Calu3 (cell line): Measurements from ENCODE around the gene PPP2R2C. TPM values are rescaled to one million over a fixed set of nuclear protein-coding genes. Genes with fewer than 3 reads are reported as not detected.

ENCODE experiments used
- BruUV-seq: library from RNA; stranded (reverse); fragments of 400-500 nt; replicated peaks from 2 replicates; lab custom pipeline; 2021; lab: Mats Ljungman, UMichigan
- CTCF ChIA-PET: fragments of 300-600 bp; sonication (Branson Sonifier 250); formaldehyde crosslinking; loops from one replicate; lab custom pipeline; 2022; ENCODE audit warnings: antibody characterized with exemption; lab: Charles Lee
- DNase-seq: peaks from one replicate; pipeline ENCODE4 v3.0.0; 2022
- H3K27ac Mint-ChIP-seq: one replicate; pipeline ENCODE4 v1.8.0; 2022; ENCODE audit warnings: mixed read lengths; ENCODE audit not compliant: unreplicated experiment
- H3K27me3 Mint-ChIP-seq: one replicate; pipeline ENCODE4 v1.8.0; 2022; ENCODE audit warnings: mixed read lengths; ENCODE audit not compliant: unreplicated experiment
- H3K36me3 Mint-ChIP-seq: one replicate; pipeline ENCODE4 v1.8.0; 2022; ENCODE audit warnings: mild to moderate bottlenecking, moderate library complexity, mixed read lengths; ENCODE audit not compliant: insufficient read depth, unreplicated experiment
- H3K4me1 Mint-ChIP-seq: one replicate; pipeline ENCODE4 v1.8.0; 2022; ENCODE audit warnings: mild to moderate bottlenecking, low read depth, mixed read lengths; ENCODE audit not compliant: unreplicated experiment
- H3K4me3 Mint-ChIP-seq: one replicate; pipeline ENCODE4 v1.8.0; 2022; ENCODE audit warnings: mild to moderate bottlenecking, low read depth, moderate library complexity, mixed read lengths; ENCODE audit not compliant: unreplicated experiment
- H3K9me3 Mint-ChIP-seq: one replicate; pipeline ENCODE4 v1.8.0; 2022; ENCODE audit warnings: low read depth, mixed read lengths; ENCODE audit not compliant: unreplicated experiment
- intact Hi-C: fragments of 100-400 bp; cut with micrococcal nuclease; formaldehyde crosslinking; loops from one replicate; pipeline ENCODE4 v1.10.0; 2022; ENCODE audit not compliant: unreplicated experiment
- total RNA-seq: library from RNA; stranded (reverse); gene quantifications from 2 replicates; pipeline ENCODE4 v1.2.3, GENCODE V29; 2022
- TF ChIP-seq, protein P1 (sequence below): fragments of 200-600 bp; IDR thresholded peaks from one replicate; pipeline ENCODE4 v1.8.0; 2022; ENCODE audit warnings: antibody characterized with exemption; ENCODE audit not compliant: unreplicated experiment

The PPP2R2C gene
- total RNA-seq, 1 experiment from 2014 or later: 9.4 TPM

DNA sequence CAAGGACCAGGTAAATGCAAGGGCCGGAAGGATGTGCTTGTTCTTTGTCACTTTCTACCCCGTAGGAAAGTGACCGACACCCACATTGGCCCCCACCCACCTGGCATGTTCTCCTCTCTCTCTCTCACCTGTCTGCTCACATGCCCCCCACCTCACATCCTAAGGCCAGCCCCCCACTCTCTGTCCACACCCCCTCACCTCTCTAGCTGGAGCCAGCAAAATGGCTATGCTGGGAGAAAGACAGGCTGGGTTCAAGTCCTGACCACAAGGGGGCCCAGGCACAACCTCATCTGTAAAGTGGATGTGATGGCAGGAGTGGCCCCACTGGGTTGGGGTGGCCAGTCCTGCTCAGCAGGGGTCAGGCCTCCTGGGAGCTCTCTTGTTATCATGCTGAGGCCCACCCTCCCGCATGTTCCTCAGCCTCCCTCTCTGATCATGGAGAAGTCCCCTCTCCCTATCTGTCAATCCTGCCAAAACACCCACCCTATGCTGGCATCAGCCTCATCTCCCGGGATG, 1.7 kb upstream of the PPP2R2C start:
- H3K36me3 Mint-ChIP-seq: peaks cover 7% of the 10 kb centered on the region

DNA sequence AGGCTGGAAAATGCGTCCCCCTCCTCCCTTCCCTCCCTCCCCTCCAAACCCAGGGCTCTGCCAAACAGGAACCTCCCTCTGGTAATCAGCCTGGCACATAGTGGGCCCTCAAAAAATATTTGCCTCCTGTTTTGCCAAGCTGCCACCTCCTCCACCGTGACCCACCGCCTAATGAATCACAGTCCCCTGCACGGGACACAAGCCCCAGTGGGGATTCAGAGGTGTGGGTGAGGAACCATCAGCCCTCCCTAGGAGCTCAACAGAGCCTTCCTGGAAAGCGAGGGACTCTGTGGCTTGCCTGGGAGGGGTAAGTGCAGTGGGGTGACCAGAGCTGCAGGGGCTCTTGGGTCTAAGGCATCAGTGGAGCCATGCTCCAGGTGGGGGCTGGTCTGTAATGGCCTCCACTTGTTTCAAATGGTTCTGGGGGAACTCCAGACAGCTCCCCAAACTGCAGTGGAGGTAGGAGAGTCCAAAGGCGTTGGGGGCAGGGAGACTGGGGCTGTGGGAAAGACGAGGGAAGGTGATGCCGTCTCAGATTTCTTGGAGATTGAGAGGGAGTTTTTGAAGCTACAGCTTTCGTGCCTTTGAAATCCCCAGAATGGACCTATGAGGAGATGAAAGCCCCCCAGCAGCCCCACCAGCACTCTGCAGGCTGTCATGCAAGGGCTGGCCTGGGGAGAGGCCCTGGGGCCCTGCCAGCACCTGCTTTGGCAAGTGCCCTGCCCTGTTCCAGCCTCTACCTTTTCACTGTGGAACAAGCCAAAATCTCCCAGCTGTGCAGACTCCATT, 1.0 kb upstream of the PPP2R2C start:
- Mint-ChIP-seq H3K36me3 (peaks cover 10% of the 10 kb centered on the region), H3K4me3 (peak overlapping the region; percentile 43), H3K9me3 (no peaks in the 10 kb centered on the region), H3K27ac (no peak overlapping the region), H3K27me3 (peaks cover 40% of the 10 kb centered on the region), H3K4me1 (peaks cover 8% of the 10 kb centered on the region)
- TF ChIP-seq, protein P1, sequence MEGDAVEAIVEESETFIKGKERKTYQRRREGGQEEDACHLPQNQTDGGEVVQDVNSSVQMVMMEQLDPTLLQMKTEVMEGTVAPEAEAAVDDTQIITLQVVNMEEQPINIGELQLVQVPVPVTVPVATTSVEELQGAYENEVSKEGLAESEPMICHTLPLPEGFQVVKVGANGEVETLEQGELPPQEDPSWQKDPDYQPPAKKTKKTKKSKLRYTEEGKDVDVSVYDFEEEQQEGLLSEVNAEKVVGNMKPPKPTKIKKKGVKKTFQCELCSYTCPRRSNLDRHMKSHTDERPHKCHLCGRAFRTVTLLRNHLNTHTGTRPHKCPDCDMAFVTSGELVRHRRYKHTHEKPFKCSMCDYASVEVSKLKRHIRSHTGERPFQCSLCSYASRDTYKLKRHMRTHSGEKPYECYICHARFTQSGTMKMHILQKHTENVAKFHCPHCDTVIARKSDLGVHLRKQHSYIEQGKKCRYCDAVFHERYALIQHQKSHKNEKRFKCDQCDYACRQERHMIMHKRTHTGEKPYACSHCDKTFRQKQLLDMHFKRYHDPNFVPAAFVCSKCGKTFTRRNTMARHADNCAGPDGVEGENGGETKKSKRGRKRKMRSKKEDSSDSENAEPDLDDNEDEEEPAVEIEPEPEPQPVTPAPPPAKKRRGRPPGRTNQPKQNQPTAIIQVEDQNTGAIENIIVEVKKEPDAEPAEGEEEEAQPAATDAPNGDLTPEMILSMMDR: no peak
- BruUV-seq: no TSS peak
- DNase-seq: no peak
- intact Hi-C loops: no loop called here
- CTCF ChIA-PET: interaction anchor here (0.7 to 1.3 kb wide), 2 partner anchors 8 to 21 kb away, joined by 3 read pairs; no protein-coding TSS in a partner anchor

More for the DNA sequence above, 1.7 kb upstream of the PPP2R2C start:
- CTCF ChIA-PET: interaction anchor here (1.3 kb wide), 1 partner anchor 9 kb away, joined by 3 read pairs; no protein-coding TSS in a partner anchor
- no peaks in the 10 kb centered on the region for H3K9me3 Mint-ChIP-seq
- H3K27me3 Mint-ChIP-seq: peaks cover 35% of the 10 kb centered on the region
- intact Hi-C loops: no loop called here
- DNase-seq: peak; percentile 34
- H3K4me3 Mint-ChIP-seq: no peak overlapping the region
- H3K27ac Mint-ChIP-seq: no peak overlapping the region
- H3K4me1 Mint-ChIP-seq: peaks cover 8% of the 10 kb centered on the region
- BruUV-seq: no TSS peak
- TF ChIP-seq, protein P1: peak; percentile 34

DNA sequence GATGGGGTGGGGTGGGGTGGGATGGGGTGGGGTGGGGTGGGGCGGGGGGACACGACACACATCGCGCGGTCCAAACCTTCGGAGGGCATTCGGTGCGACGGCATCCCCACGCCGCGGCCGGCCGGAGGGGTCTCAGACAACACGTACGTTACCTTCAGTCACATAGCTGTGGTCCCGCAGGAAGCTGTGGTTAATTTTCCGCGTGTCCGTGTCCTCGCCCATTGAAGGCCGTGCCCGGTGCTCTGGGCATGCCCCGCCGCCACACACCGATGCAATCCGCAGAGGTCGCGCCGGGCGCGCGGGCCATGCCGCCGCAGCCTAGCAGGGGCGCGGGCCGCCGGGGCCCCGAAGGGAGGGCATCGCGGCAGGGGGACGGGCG, 417 bp downstream of the PPP2R2C start:
- no TSS peak for BruUV-seq
- peaks cover 10% of the 10 kb centered on the region for H3K36me3 Mint-ChIP-seq
- H3K27ac Mint-ChIP-seq: no peak overlapping the region
- TF ChIP-seq, protein P1: no peak
- H3K4me3 Mint-ChIP-seq: peak overlapping the region; percentile 63
- DNase-seq: no peak
- H3K4me1 Mint-ChIP-seq: no peaks in the 10 kb centered on the region
- H3K9me3 Mint-ChIP-seq: no peaks in the 10 kb centered on the region
- CTCF ChIA-PET: interaction anchor here (0.6 kb wide), 1 partner anchor 114 kb away, joined by 5 read pairs; no protein-coding TSS in a partner anchor
- intact Hi-C loops: no loop called here
- H3K27me3 Mint-ChIP-seq: peaks cover 28% of the 10 kb centered on the region

DNA sequence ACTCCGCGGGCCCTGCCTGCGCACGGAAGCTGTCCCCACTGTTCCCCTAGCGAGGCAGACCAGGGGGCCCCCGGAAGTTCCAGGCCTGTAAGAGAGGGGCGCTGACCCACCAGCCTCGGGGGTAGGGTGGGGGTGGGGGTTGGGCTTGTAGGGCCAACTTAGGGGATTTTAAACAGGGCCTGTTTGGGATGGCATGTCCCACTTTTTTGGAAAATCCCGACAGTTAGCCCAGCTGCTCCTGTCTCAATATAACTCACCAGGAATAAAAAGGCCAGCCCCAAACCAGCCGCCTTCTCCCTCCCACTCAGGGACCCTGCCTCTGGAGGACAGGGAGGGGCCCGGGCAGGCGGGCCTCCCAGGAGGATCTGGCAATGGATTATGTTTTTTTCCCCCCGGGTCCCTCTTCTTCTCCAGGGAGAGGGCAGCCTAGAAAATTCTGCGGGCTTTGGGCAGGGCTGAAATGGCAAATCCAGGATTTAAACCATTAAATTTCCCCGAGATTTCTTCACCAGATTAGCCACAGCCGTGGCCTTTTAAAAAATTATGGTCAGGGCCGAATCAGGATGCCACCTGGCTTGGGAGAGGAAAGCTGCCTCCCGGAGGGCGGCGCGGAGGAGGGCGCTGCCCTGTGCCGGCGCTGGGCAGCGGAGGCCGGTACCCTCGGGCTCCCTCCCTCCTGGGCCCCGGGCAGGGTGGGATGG, 957 bp downstream of the PPP2R2C start:
- CTCF ChIA-PET: no interaction called here

More for the DNA sequence above, 957 bp downstream of the PPP2R2C start:
- no TSS peak for BruUV-seq
- Mint-ChIP-seq H3K9me3 (no peaks in the 10 kb centered on the region), H3K27ac (no peak overlapping the region), H3K4me3 (peak overlapping the region; percentile 63), H3K36me3 (peaks cover 10% of the 10 kb centered on the region), H3K4me1 (no peaks in the 10 kb centered on the region), H3K27me3 (peaks cover 28% of the 10 kb centered on the region)
- intact Hi-C loops: no loop called here
- DNase-seq: no peak
- TF ChIP-seq, protein P1: no peak
